HG03558 (cell line): ENCODE results near the gene HCFC1.
A peak's percentile ranks its signal among the peaks of the same experiment; 100 is the strongest.
"Not testable (repeated sequence)": the region's sequence is repeated elsewhere in the genome, so short reads cannot be mapped to it uniquely, and the experiment has no call there.

Experiments used
- ATAC-seq: cut with Tn5 transposase; IDR thresholded peaks from one replicate; pipeline ENCODE4 v1.9.1; 2021; ENCODE audit warnings: moderate number of reproducible peaks; ENCODE audit not compliant: unreplicated experiment; ENCODE audit errors: extremely low read depth

Gene HCFC1

GRCh38 chrX:153980394-153980793, 8.8 kb upstream of the HCFC1 start:
- not testable (repeated sequence) for ATAC-seq

- no peak for ATAC-seq
These were observed 3.2 kb upstream of the HCFC1 start for GRCh38 chrX:153974726-153975286.

- ATAC-seq: no peak
These were observed 2.5 kb upstream of the HCFC1 start for GRCh38 chrX:153974003-153974725.

- ATAC-seq: no peak
These were observed 1.7 kb upstream of the HCFC1 start for GRCh38 chrX:153973127-153974002.

- ATAC-seq: peak; percentile 34
These were observed 929 bp upstream of the HCFC1 start, which contains the start of gene TMEM187 for GRCh38 chrX:153972368-153973126. TSS of gene TMEM187 (plus strand) at chrX:153972754. CDS start at chrX:153982063, 9,309 bp downstream.

GRCh38 chrX:153971124-153971449, 531 bp downstream of the HCFC1 start:
- no peak for ATAC-seq

GRCh38 chrX:153970357-153971123, 1.1 kb downstream of the HCFC1 start:
- no peak for ATAC-seq

- no peak for ATAC-seq
These were observed 1.7 kb downstream of the HCFC1 start for GRCh38 chrX:153969904-153970356.

- no peak for ATAC-seq
These were observed 2.3 kb downstream of the HCFC1 start for GRCh38 chrX:153969125-153969903.

- no peak for ATAC-seq
These were observed 2.9 kb downstream of the HCFC1 start for GRCh38 chrX:153968754-153969124.

- no peak for ATAC-seq
These were observed 3.4 kb downstream of the HCFC1 start for GRCh38 chrX:153968255-153968654.

- no peak for ATAC-seq
These were observed 3.9 kb downstream of the HCFC1 start for GRCh38 chrX:153967536-153968224.

GRCh38 chrX:153966841-153967535, 4.6 kb downstream of the HCFC1 start:
- ATAC-seq: no peak

- ATAC-seq: no peak
These were observed 5.3 kb downstream of the HCFC1 start for GRCh38 chrX:153966283-153966688.

- no peak for ATAC-seq
These were observed 6.2 kb downstream of the HCFC1 start for GRCh38 chrX:153965406-153965805.

- no peak for ATAC-seq
These were observed 7.5 kb downstream of the HCFC1 start for GRCh38 chrX:153964105-153964504.

GRCh38 chrX:153963546-153963945, 8.1 kb downstream of the HCFC1 start:
- ATAC-seq: no peak

GRCh38 chrX:153961292-153961691, 10.3 kb downstream of the HCFC1 start:
- ATAC-seq: no peak
